ENCODE data around the gene NAALADL2. TPM values are rescaled to one million over a fixed set of nuclear protein-coding genes. Genes with fewer than 3 reads are reported as not detected.
"Not testable (repeated sequence)": the region's sequence is repeated elsewhere in the genome, so short reads cannot be mapped to it uniquely, and the experiment has no call there.

Gene NAALADL2
- polyA plus RNA-seq, 4 donors, result 17.1 to 20.7 (median 18.0) TPM

DNA sequence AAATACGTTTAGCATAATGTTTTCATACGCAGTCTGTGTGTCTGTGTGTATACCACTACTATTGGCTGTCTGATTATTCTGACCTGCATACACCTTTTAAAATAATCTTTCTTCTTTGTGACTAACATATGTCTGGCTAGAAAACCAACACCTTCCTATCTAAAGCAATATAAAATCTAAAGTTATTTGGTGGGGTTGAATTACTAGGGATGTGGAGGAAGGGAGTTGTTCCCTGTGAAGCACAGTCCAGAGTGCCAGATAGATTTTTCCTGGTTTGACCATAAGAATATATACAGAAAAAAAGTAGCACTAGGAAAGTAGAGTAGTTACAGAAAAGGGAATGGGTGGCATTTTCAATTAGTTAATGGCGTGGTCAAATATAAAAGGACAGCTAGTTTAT is 918.8 kb downstream of the NAALADL2 start:
- no peak for DNase-seq (ENCODE audit: low read depth in 4 of 4, low spot score in 2 of 4)

DNA sequence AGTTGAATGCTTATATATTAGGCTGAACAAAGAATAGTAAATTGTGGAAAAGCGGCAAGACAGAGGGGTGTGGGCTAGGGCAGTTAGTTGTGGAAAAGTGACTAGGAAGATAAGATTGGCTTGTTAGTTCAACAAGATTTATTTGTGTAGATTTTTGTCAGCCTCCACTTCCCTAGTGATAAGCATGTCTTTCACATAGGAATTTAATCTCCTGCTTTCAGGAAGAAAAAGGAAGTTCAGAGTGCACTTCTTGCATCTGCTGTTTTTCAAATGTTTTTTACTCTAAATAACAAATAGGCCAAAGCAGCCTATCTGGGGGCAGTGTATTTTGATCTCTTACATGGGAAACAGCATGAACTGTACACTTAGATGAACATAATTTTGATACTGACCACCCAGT is 919.9 kb downstream of the NAALADL2 start:
- no peak for DNase-seq (ENCODE audit: low read depth in 4 of 4, low spot score in 2 of 4)

DNA sequence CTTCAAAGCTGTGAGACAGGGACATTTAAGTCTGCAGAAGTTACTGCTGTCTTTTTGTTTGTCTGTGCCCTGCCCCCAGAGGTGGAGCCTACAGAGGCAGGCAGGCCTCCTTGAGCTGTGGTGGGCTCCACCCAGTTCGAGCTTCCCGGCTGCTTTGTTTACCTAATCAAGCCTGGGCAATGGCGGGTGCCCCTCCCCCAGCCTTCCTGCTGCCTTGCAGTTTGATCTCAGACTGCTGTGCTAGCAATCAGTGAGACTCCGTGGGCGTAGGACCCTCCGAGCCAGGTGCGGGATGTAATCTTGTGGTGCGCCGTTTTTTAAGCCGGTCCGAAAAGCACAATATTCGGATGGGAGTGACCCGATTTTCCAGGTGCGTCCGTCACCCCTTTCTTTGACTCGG is 928.0 kb downstream of the NAALADL2 start:
- not testable (repeated sequence) for DNase-seq (ENCODE audit: low read depth in 4 of 4, low spot score in 2 of 4)

DNA sequence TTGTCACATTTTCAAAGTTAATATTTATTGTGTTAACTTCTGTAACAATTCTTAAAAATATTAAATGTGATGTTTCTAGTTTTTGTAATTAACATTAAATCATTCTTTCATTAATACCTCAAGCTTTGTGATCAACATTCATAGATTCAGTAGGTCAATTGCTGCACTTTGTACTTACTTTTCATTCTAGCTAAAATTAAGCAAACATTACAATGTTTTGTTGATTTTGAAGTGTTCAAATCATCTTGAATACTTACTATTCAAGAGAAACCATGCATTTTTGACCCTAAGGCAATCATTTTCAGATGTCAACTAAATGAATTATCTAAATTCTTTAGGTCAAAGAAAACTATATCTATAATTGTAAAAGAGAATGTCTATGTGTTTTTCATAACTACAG is 933.1 kb downstream of the NAALADL2 start:
- no peak for DNase-seq (ENCODE audit: low read depth in 4 of 4, low spot score in 2 of 4)

DNA sequence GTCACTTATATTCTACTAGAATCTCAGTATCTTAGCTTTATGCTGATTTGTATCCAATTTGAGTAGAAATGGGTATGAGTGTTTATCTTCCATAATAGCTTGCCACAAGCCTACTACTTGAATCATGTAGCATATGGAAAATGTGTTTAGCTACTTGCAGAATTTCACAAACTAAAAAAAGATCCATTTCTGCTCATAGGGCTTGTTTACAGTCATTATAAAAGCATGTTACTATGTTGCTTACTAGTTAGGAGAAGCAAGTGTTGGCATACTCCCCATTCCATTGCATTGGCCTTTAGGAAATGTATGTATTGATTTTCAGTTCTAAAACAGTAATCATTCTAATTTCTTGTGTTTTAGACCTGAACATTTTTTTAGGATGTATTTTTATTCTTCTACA is 939.2 kb downstream of the NAALADL2 start:
- DNase-seq (ENCODE audit: low read depth in 4 of 4, low spot score in 2 of 4), result no peak

DNA sequence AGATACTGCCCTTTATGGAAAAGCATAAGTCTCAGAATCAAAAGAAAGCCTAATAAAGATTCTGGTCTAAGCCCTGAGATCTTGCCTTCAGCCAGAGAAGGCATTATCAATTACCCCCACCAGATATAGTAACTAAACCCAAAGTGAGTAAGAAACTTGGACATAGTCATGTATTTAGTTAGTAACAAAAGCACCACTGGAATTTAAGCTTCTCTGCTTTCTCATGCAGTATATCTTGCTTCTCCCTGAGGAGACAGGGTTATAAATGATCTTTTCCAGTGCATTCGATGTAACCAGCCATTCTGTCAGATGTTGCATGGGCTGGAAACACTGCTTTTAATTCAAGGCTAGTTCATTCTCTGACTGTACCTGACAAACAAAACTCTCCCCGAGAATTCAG is 946.7 kb downstream of the NAALADL2 start:
- no peak for DNase-seq (ENCODE audit: low read depth in 4 of 4, low spot score in 2 of 4)

DNA sequence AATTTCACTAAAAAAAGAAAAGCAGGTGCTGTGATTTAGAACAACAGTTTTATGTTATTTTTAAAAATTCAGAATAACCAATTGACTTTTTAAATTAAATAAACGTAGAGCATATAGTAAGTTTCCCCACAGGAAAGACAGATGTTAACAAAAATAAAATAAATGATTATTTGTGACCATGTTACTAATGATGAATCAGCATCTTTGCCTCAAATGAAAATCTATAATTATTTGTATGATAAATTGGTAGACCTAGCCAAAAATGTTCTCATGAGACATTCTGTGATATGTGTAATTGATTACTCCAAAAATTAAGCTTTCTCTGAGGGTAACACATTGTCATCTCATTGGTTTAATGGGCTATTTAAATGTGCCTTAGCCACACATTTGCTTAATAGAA is 948.0 kb downstream of the NAALADL2 start:
- no peak for DNase-seq (ENCODE audit: low read depth in 4 of 4, low spot score in 2 of 4)

DNA sequence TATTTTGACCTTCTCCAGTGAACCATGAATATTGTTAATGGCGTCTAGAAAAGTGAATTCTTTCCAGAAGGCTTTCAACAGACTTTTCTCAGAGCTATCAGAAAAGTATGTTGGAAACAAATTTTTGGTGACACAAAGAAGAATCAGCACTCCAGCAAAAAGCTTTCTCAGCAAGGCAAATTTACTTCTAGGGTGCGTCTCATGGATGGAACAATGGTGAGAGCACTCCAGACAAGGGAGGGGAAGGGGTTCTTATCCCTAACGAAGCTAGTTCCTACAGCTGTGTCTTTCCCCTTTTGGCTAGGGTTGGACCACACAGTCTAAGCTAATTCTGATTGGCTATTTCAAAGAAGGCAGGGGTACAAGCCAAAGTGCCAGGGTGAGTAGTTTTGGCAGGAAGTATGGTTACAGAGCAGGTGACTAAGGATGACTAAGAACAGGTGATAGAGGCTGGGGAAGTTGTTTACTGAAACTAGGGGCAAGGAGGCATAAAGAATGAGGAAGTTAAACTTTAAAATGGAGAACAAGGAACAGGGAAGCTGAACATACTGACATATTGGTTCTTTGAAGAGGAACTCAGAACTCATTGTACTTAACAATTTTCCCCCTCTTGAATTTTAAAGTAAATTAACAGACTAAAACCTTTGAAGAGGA is 959.8 kb downstream of the NAALADL2 start:
- no peak for DNase-seq (ENCODE audit: low read depth in 4 of 4, low spot score in 2 of 4)

DNA sequence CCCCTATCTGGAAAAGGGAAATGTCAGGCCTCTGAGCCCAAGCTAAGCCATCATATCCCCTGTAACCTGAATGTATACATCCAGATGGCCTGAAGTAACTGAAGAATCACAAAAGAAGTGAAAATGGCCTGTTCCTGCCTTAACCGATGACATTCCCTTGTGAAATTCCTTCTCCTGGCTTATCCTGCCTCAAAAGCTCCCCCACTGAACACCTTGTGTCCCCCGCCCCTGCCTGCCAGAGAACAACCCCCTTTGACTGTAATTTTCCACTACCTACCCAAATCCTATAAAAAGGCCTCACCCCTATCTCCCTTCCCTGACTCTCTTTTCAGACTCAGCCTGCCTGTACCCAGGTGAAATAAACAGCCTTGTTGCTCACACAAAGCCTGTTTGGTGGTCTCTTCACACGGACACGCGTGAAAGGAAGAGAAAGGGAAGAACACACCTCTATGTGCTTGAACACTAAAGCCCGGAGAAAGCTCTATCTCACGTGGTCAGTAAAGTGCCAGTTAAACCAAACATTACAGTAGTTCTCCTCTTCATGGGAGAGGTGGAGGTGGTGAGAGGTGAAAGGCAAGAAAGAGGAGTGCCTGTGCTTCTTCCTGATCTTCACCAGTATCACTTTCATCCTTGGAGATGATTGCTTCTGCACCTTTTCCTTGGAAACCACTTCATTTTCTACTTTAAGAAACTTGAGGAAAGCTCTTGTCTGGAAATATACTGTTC is 963.8 kb downstream of the NAALADL2 start:
- DNase-seq (ENCODE audit: low read depth in 4 of 4, low spot score in 2 of 4), result not testable (repeated sequence)

DNA sequence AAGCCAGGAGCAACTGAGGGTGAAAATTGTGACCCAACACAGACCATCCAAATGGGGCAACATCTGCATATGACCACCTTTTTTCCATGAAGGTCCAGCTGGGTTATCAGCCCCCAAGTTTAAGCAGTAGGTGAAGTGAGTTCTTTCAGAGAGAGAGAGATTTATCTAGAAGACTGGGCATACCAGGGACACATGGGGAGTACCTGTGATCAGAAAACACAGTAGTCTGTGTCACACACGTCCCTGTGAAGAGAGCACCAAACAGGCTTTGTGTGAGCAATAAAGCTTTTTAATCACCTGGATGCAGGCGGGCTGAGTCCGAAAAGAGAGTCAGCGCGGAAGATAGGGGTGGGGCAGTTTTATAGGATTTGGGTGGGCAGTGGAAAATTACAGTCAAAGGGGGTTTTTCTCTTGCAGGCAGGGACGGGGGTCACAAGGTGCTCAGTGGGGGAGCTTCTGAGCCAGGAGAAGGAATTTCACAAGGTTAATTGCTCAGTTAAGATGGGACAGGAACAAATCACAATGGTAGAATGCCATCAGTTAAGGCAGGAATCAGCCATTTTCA is 966.0 kb downstream of the NAALADL2 start:
- not testable (repeated sequence) for DNase-seq (ENCODE audit: low read depth in 4 of 4, low spot score in 2 of 4)

DNA sequence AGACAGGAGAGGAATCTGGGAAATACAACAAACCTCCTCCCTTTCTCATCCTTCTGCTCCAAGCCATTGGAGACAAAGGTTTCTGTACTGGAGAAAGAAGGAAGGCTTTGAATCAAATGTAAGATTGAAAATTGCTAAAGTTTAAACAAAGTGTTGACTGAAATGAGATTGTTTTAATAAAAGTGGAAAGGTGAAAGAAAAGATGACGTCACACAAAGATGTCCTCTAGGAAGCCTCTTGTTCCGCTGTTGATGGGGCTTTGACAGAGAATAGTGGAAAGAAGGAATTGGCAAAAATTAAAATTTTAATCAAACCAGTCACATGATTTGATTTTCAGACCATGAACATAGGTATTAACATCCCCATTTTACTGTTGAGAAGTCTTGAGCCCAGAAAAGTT is 967.6 kb downstream of the NAALADL2 start:
- no peak for DNase-seq (ENCODE audit: low read depth in 4 of 4, low spot score in 2 of 4)

DNA sequence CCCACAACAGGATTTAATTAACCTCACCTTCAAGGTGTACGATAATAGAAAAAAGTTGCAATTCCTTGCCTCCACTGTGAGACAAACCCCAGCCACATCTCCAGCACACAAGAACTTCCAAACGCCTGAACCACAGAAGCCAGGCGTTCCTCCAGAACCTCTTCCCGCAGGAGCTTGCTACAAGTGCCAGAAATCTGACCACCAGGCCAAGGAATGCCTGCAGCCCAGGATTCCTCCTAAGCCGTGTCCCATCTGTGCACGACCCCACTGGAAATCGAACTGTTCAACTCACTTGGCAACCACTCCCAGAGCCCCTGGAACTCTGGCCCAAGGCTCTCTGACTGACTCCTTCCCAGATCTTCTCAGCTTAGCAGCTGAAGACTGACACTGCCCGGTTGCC is 970.7 kb downstream of the NAALADL2 start:
- DNase-seq (ENCODE audit: low read depth in 4 of 4, low spot score in 2 of 4), result not testable (repeated sequence)

DNA sequence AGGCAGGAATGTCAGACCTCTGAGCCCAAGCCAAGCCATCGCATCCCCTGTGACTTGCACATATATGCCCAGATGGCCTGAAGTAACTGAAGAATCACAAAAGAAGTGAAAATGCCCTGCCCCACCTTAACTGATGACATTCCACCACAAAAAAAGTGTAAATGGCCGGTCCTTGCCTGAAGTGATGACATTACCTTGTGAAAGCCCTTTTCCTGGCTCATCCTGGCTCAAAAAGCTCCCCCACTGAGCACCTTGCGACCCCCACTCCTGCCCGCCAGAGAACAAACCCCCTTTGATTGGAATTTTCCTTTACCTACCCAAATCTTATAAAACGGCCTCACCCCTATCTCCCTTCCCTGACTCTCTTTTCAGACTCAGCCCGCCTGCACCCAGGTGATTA is 976.6 kb downstream of the NAALADL2 start:
- not testable (repeated sequence) for DNase-seq (ENCODE audit: low read depth in 4 of 4, low spot score in 2 of 4)

DNA sequence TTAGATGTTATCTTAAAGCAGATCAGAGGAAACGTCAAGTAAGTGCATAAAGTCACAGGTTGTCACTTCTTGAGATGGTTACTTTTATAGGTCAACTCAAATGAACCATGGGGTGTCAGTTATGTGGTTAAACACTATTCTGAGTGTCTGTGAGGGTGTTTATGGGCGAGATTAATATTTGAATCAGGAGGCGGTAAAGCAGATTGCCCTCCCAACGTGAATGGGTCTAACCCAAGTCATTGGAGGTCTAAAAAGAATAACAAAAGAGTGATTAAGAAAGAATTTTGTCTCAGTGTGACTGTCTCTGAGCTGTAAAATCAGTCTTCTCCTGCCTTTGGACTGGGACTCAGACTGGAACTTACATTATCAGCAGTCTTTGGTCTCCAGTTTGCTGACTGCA is 977.5 kb downstream of the NAALADL2 start:
- no peak for DNase-seq (ENCODE audit: low read depth in 4 of 4, low spot score in 2 of 4)

DNA sequence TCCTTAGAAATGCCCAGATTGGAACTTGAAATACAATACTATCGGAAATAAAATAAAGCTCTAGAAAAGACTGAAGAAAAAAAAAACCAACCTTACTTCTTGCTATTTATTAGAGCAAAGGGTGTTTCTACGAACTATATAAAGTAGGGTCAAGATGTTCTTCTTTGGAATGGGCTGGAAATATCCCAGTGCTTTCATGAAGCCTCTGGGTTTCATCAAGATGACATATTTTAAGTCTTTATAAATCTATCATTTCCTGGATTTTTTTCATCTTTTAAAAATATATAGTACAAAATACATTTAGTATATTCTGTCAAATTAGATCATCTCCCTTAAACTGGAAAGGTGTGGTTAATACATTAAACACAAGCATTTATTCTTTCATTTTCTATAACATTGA is 978.8 kb downstream of the NAALADL2 start:
- DNase-seq (ENCODE audit: low read depth in 4 of 4, low spot score in 2 of 4), result no peak

DNA sequence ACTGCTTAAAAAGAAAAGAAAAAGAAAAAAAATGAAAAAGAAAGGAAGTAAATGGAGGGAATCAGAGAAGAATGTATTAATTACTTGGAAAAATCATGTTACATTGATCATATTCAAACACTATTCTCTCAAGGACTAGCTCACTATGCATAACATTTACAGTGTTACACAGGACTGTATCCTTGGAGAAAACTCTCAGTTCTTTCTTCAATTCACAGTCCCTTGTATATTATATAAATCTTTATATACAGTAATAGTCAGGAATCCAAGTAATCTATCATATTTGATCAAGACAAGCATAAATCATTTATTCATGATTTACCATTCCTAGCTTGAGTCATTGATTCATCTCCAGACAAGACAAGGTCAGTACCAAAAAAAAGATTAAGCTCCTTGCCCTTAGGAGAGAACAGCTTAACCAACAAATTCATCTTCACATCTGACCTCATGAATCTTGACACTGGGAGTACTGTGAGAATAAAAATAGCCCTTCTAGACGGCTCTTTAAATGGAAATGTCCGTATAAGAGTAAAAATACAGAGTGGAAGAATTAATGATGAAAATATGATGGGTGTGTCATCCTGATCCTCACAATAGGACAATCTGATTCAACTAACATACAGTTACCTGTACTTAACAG is 980.4 kb downstream of the NAALADL2 start:
- no peak for DNase-seq (ENCODE audit: low read depth in 4 of 4, low spot score in 2 of 4)

DNA sequence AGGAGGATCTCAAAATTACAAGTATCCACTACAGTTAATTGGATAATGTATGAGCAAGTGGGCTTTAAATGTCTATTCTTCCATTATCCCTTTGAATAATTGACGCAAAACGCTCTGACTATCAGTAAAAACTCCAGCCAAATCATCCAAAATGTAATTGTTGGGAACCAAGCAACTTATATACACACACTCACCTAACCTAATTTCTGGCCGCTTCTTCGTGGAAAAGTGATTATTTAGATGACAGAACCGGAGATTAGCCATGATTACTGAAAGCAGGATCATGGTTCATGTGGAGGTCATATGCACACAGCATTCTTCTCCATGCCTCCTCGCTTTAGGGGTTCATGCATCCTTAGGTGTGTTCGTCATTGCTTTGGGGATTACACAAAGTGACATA is 992.4 kb downstream of the NAALADL2 start:
- DNase-seq (ENCODE audit: low read depth in 4 of 4, low spot score in 2 of 4), result no peak

DNA sequence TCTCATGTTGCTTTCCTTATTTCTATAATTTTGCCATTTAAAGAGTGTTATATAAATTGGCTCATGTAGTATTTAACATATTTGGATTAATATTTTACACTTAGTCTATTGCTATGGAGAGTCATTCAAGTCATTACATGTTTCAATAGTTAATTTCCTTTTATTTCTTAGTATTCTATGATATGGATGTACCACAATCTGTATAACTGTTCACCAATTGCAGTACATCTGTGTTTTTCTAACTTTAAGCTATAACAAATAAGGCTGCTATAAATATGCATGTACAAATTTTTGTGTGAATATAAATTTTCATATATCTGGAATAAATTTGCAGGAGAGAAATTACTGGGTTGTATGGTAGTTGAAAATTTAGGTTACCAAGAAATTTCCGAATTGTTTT is 993.4 kb downstream of the NAALADL2 start:
- no peak for DNase-seq (ENCODE audit: low read depth in 4 of 4, low spot score in 2 of 4)

DNA sequence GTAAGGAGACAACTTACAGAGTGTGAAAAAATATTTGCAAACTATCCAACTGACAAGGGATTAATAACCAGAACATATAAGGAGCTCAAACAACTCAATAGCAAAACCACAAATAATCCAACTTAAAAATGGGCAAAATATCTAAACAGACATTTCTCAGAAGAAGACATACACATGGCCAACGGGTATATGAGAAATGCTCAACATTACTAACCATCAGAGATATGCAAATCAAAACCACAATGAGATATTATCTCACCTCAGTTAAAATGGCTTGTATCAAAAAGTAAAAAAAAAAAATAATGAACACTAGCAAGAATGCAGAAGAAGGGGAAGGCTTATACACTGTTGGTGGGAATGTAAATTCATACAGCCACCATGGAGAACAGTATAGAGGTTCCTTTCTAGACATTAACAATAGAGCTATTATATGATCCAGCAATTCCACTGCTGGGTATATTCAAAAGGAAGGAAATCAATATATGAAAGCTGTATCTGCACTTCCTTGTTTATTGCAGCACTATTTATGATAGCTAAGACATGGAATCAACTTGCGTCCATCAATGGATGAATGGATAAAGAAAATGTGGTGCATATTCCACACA is 998.6 kb downstream of the NAALADL2 start:
- DNase-seq (ENCODE audit: low read depth in 4 of 4, low spot score in 2 of 4), result no peak
